ENCODE data around the gene PSME1. TPM values are rescaled to one million over a fixed set of nuclear protein-coding genes. Genes with fewer than 3 reads are reported as not detected.

Gene PSME1
- total and polyA plus RNA-seq, 2 experiments from 2014 or later, result 61.1 to 215 TPM

- H3K9me3 Mint-ChIP-seq, result no peaks in the 10 kb centered on the region
- Histone ChIP-seq H3K4me2 (no peak overlapping the region), H3K27me3 (ENCODE audit: insufficient read depth) (no peaks in the 10 kb centered on the region), H3K4me3 (no peak overlapping the region), H3F3A (replicated peaks; ENCODE audit: low read depth) (peaks cover 12% of the 10 kb centered on the region; the same call in 1 of the 2 replicates), H3K9me2 (ENCODE audit: insufficient read depth) (no peaks in the 10 kb centered on the region), H2AFZ (no peak overlapping the region), H3K36me3 (ENCODE audit: insufficient read depth) (peaks cover 10% of the 10 kb centered on the region; the same call in 1 of the 2 replicates), H3K4me1 (ENCODE audit: insufficient read depth) (peaks cover 11% of the 10 kb centered on the region), H3K79me2 (replicated peaks; ENCODE audit: insufficient read depth) (no peaks in the 10 kb centered on the region), H3K27ac (ENCODE audit: low read depth) (no peak overlapping the region), H4K20me1 (replicated peaks; ENCODE audit: insufficient read depth) (peaks cover 7% of the 10 kb centered on the region; the same call in 1 of the 2 replicates)
- H3K27ac Mint-ChIP-seq, result no peak overlapping the region
- H3K36me3 Mint-ChIP-seq (ENCODE audit: low read depth), result peaks cover 59% of the 10 kb centered on the region
- peaks cover 9% of the 10 kb centered on the region for H3K4me1 Mint-ChIP-seq
- H3K4me3 Mint-ChIP-seq, result no peak overlapping the region
- peaks cover 4% of the 10 kb centered on the region for H3K27me3 Mint-ChIP-seq (ENCODE audit: insufficient read depth, low read depth, poor library complexity)
- TF ChIP-seq STAT1 (IDR thresholded peaks at IDR 0.05; ENCODE audit: unreplicated experiment), result no peak
- TF ChIP-seq POLR2AphosphoS5 (IDR thresholded peaks at IDR 0.05; ENCODE audit: low read depth), result no peak
- no peak for TF ChIP-seq EZH2 (IDR thresholded peaks at IDR 0.05; ENCODE audit: low read depth, unreplicated experiment)
- TF ChIP-seq REST (IDR thresholded peaks at IDR 0.05; ENCODE audit: unreplicated experiment), result no peak
- no peak for TF ChIP-seq ETS1 (IDR thresholded peaks at IDR 0.05)
- TF ChIP-seq EZH2phosphoT487 (IDR thresholded peaks at IDR 0.05; ENCODE audit: unreplicated experiment), result no peak
- no peak for TF ChIP-seq NANOG (IDR thresholded peaks at IDR 0.05; ENCODE audit: borderline replicate concordance)
- TF ChIP-seq ZNF114 (CRISPR knock-in tag; IDR thresholded peaks at IDR 0.05), result no peak
- TF ChIP-seq CREB1 (CRISPR knock-in tag; IDR thresholded peaks at IDR 0.05; ENCODE audit: low read depth), result no peak
- TF ChIP-seq JUNB (IDR thresholded peaks at IDR 0.05; ENCODE audit: unreplicated experiment), result no peak
- no peak for TF ChIP-seq CTCF (conservative IDR thresholded peaks at IDR 0.05; ENCODE audit: low read depth in 2 of 2)
- TF ChIP-seq ZNF331 (CRISPR knock-in tag; IDR thresholded peaks at IDR 0.05; ENCODE audit: low read depth), result no peak
- TF ChIP-seq ZNF462 (CRISPR knock-in tag; IDR thresholded peaks at IDR 0.05), result no peak
- ATAC-seq (no peak), DNase-seq (ENCODE audit: low spot score) (no peak)
These were observed 23.9 kb downstream of the PSME1 start for GRCh38 chr14:24159777-24160498.
